Measurements from ENCODE around the gene TOX2.

The TOX2 gene

GRCh38 chr20:43963872-43964791 lies 49.5 kb downstream of the TOX2 start:
- Histone ChIP-seq H3K27ac (no peak overlapping the region), H3K36me3 (replicated peaks) (no peaks in the 10 kb centered on the region), H3K27me3 (replicated peaks) (no peaks in the 10 kb centered on the region), H3K4me3 (ENCODE audit: low read depth, low read length) (no peak overlapping the region)
- DNase-seq = peak; percentile 33
- TF ChIP-seq, protein P1, sequence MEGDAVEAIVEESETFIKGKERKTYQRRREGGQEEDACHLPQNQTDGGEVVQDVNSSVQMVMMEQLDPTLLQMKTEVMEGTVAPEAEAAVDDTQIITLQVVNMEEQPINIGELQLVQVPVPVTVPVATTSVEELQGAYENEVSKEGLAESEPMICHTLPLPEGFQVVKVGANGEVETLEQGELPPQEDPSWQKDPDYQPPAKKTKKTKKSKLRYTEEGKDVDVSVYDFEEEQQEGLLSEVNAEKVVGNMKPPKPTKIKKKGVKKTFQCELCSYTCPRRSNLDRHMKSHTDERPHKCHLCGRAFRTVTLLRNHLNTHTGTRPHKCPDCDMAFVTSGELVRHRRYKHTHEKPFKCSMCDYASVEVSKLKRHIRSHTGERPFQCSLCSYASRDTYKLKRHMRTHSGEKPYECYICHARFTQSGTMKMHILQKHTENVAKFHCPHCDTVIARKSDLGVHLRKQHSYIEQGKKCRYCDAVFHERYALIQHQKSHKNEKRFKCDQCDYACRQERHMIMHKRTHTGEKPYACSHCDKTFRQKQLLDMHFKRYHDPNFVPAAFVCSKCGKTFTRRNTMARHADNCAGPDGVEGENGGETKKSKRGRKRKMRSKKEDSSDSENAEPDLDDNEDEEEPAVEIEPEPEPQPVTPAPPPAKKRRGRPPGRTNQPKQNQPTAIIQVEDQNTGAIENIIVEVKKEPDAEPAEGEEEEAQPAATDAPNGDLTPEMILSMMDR (IDR thresholded peaks at IDR 0.05; ENCODE audit: low read depth, low read length, missing control alignments) = no peak
- in situ Hi-C loops (cut with HindIII; ENCODE audit: low pct_ligation_motif_present, low sequenced_read_pairs) = no loop called here

GRCh38 chr20:43968341-43969000 lies 53.8 kb downstream of the TOX2 start:
- no peak for DNase-seq
- H3K4me3 ChIP-seq (ENCODE audit: low read depth, low read length) = no peak overlapping the region
- H3K36me3 ChIP-seq (replicated peaks) = no peaks in the 10 kb centered on the region
- no peak overlapping the region for H3K27ac ChIP-seq
- H3K27me3 ChIP-seq (replicated peaks) = no peaks in the 10 kb centered on the region
- in situ Hi-C loops (cut with HindIII; ENCODE audit: low pct_ligation_motif_present, low sequenced_read_pairs) = no loop called here
- TF ChIP-seq, protein P1 (IDR thresholded peaks at IDR 0.05; ENCODE audit: low read depth, low read length, missing control alignments) = no peak

DNA sequence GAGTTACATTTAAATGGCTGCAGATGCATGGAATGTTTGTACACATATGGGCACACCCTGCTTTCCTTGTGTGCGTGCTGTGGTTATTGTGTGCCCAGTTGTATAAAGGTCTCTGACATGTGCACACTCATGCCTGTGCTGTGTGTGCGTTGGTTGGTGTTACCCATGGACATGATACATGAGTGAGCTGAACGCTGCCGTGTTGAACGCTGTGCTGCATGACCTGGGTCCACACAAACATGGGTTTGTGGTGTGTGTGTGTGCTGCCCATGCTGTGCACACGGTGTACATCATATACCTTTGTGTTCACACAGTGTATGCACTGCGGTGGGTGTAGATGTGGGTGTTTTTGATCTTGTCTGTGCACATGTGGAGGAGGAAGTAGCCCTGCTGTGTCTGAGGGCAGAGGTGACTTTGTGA lies 54.4 kb downstream of the TOX2 start:
- TF ChIP-seq, protein P1 (IDR thresholded peaks at IDR 0.05; ENCODE audit: low read depth, low read length, missing control alignments) = no peak
- no peak overlapping the region for H3K27ac ChIP-seq
- H3K27me3 ChIP-seq (replicated peaks) = no peaks in the 10 kb centered on the region
- H3K4me3 ChIP-seq (ENCODE audit: low read depth, low read length) = no peak overlapping the region
- no peaks in the 10 kb centered on the region for H3K36me3 ChIP-seq (replicated peaks)
- in situ Hi-C loops (cut with HindIII; ENCODE audit: low pct_ligation_motif_present, low sequenced_read_pairs) = no loop called here
- no peak for DNase-seq

- no peak overlapping the region for H3K4me3 ChIP-seq (ENCODE audit: low read depth, low read length)
- TF ChIP-seq, protein P1 (IDR thresholded peaks at IDR 0.05; ENCODE audit: low read depth, low read length, missing control alignments) = no peak
- no peak overlapping the region for H3K27ac ChIP-seq
- no peak for DNase-seq
- no peaks in the 10 kb centered on the region for H3K36me3 ChIP-seq (replicated peaks)
- in situ Hi-C loops (cut with HindIII; ENCODE audit: low pct_ligation_motif_present, low sequenced_read_pairs) = no loop called here
- H3K27me3 ChIP-seq (replicated peaks) = no peaks in the 10 kb centered on the region
Observed at GRCh38 chr20:43969501-43970182, 55.0 kb downstream of the TOX2 start.

DNA sequence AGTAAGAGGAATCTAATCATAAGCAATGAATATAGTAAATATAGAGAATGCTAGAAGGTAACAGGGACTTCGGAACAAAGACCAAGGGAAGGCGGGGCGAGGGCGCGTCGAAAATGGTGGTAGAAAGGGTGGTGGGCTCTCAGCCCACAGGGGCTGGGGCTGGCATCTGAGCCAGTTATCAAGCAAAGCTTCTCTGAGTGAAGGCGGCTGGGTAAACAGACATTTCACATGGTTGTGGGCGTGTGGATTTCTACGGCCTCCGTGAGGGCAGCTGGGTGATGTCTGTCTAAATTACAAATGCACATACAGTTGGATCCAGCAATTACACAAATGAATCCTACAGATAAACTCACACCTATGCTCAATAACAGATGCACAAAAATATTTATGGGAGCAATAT lies 56.6 kb downstream of the TOX2 start:
- DNase-seq = no peak
- in situ Hi-C loops (cut with HindIII; ENCODE audit: low pct_ligation_motif_present, low sequenced_read_pairs) = no loop called here

More for the DNA sequence above, 56.6 kb downstream of the TOX2 start:
- TF ChIP-seq, protein P1 (IDR thresholded peaks at IDR 0.05; ENCODE audit: low read depth, low read length, missing control alignments) = no peak
- no peaks in the 10 kb centered on the region for H3K36me3 ChIP-seq (replicated peaks)
- no peak overlapping the region for H3K4me3 ChIP-seq (ENCODE audit: low read depth, low read length)
- H3K27me3 ChIP-seq (replicated peaks) = no peaks in the 10 kb centered on the region
- no peak overlapping the region for H3K27ac ChIP-seq
